ENCODE results near the gene TM7SF2.

TM7SF2 gene

DNA sequence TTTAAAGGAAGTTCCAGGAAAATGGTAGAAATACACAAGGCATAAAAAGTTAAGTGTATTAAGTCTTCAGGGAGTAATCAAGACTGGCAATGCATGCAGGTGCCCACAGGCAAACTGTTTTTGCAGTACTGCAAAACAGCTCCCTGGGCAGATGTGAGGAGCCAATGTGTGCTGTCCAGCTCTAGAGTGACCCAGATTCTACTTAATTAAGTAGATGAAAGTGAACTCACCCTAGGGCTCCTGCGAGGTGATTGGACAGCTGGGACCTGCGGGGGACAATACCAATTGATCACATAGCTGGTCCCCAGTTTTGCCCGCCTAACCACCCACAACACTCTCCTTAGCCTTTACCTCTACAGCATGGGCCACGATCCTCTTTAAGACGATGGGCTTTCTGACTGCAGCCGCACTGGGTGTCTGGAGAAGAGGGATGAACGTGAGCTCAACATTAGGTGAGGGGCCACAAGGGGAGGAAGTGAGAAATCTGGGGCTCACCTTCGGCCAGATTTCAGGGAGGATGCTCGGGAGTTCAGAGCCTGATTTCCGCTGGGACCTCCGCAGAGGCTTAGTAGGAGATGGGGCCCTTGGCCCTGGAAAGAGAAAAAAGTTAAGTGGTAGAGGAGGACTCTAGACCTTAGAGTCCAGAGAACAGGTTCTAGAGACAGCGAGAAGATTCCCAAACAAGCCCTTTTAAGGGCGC is 28.4 kb upstream of the TM7SF2 start:
- TF ChIP-seq TAF1 (IDR thresholded peaks at IDR 0.05; ENCODE audit: borderline replicate concordance, insufficient read depth, low read length) (no peak), POLR2AphosphoS5 (IDR thresholded peaks at IDR 0.05; ENCODE audit: low read depth, low read length) (no peak), SIN3A (IDR thresholded peaks at IDR 0.05; ENCODE audit: borderline replicate concordance, insufficient read depth, low read length) (no peak), FOXP2 (optimal IDR thresholded peaks at IDR 0.05; ENCODE audit: borderline replicate concordance, extremely low read depth, extremely low read length, insufficient read depth) (no peak)
- TF ChIP-seq, protein P1, sequence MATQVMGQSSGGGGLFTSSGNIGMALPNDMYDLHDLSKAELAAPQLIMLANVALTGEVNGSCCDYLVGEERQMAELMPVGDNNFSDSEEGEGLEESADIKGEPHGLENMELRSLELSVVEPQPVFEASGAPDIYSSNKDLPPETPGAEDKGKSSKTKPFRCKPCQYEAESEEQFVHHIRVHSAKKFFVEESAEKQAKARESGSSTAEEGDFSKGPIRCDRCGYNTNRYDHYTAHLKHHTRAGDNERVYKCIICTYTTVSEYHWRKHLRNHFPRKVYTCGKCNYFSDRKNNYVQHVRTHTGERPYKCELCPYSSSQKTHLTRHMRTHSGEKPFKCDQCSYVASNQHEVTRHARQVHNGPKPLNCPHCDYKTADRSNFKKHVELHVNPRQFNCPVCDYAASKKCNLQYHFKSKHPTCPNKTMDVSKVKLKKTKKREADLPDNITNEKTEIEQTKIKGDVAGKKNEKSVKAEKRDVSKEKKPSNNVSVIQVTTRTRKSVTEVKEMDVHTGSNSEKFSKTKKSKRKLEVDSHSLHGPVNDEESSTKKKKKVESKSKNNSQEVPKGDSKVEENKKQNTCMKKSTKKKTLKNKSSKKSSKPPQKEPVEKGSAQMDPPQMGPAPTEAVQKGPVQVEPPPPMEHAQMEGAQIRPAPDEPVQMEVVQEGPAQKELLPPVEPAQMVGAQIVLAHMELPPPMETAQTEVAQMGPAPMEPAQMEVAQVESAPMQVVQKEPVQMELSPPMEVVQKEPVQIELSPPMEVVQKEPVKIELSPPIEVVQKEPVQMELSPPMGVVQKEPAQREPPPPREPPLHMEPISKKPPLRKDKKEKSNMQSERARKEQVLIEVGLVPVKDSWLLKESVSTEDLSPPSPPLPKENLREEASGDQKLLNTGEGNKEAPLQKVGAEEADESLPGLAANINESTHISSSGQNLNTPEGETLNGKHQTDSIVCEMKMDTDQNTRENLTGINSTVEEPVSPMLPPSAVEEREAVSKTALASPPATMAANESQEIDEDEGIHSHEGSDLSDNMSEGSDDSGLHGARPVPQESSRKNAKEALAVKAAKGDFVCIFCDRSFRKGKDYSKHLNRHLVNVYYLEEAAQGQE (IDR thresholded peaks at IDR 0.05; ENCODE audit: insufficient read depth in 1 of 2, low read depth in 2 of 2, low read length in 2 of 2) = peak in 1 of 2 experiments; percentile 57; a peak in 1 of 4 replicates

DNA sequence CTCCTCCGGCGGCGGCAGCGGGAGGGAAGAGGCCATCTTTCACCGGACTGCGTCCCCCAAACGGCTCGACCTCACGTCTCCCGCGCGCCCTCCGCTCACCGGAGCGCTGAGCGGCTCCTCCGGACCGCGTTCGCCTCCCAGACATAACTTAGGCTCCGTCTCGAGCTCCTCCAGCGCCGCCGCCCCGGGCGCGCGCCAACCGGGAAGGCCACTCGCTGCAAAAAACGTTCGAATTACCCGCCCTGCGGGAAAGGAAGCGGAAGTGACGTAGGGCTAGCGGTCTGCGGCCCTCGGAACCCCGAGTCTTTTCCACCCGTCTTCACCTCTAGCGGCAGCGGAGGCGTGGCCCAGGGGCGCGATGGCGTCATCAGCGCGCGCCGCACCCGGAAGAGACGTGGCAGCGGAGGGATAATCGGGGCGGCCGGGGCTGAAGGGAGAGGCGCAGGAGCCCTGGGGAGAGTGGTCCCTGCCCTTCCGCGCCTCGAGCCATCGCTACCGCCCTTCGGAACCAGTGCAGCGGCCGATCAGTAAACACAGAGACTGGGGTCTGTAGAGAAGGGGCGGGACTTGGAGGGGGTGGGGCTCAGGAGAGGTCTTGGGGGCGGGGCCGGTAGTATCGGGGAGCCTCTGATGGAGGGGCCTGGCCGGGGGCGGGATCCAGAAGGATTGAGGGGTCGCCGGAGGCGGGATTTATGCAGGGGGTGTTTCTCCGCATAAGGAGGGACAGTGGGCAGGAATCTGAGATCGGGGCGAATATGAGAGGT is 27.7 kb upstream of the TM7SF2 start, which contains the start of the genes CDCA5 and ZFPL1:
TSS of gene CDCA5 (minus strand) at position 207 of the 764 bp plus-strand sequence. CDS start at position 145, 62 bp downstream.
TSS of gene ZFPL1 (plus strand) at position 389 of the 764 bp plus-strand sequence. CDS start 477 bp downstream, outside the sequence.
- 0 out of 2 replicates have a peak, but pooled peaks have one; percentile 70 for TF ChIP-seq SIN3A (IDR thresholded peaks at IDR 0.05; ENCODE audit: borderline replicate concordance, insufficient read depth, low read length)
- TF ChIP-seq, protein P1 (IDR thresholded peaks at IDR 0.05; ENCODE audit: insufficient read depth in 1 of 2, low read depth in 2 of 2, low read length in 2 of 2) = 0 out of 4 replicates have a peak, but pooled peaks of 1 of the 2 experiments have one; percentile 38
- TF ChIP-seq TAF1 (IDR thresholded peaks at IDR 0.05; ENCODE audit: borderline replicate concordance, insufficient read depth, low read length) = peak; percentile 67; the same call in 1 of the 2 replicates
- TF ChIP-seq FOXP2 (optimal IDR thresholded peaks at IDR 0.05; ENCODE audit: borderline replicate concordance, extremely low read depth, extremely low read length, insufficient read depth) = peak; percentile 88
- TF ChIP-seq POLR2AphosphoS5 (IDR thresholded peaks at IDR 0.05; ENCODE audit: low read depth, low read length) = peak; percentile 66

DNA sequence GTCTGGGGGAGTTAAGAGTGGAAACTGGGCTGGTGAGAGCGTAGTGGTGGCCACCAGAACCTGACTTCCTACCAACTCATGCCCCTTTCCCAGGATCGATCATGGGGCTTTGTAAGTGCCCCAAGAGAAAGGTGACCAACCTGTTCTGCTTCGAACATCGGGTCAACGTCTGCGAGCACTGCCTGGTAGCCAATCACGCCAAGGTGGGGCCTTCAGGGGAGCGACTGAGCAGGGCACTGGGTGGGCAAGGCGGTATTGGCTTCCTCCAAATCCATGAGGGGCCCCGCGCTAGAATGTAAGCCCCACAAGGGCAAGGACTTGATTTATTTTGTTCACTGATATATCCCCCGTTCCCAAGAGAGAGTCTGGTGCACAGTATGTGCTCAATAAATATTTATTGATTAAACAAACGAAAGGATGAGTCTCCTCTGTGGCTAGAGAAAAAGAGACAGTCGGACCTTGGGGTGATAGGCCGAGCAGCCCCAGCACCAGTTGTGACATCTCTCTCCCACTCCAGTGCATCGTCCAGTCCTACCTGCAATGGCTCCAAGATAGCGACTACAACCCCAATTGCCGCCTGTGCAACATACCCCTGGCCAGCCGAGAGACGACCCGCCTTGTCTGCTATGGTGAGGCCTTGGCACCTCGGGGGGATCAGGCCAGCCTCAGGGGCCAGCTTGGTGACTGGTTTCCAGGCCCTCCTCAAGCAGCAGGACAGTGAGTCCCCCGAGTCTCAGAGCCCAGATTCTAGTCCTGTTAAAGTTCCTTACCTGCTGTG is 26.9 kb upstream of the TM7SF2 start:
- TF ChIP-seq TAF1 (IDR thresholded peaks at IDR 0.05; ENCODE audit: borderline replicate concordance, insufficient read depth, low read length) (no peak), POLR2AphosphoS5 (IDR thresholded peaks at IDR 0.05; ENCODE audit: low read depth, low read length) (no peak; the same call in 1 of the 2 replicates), SIN3A (IDR thresholded peaks at IDR 0.05; ENCODE audit: borderline replicate concordance, insufficient read depth, low read length) (no peak), FOXP2 (optimal IDR thresholded peaks at IDR 0.05; ENCODE audit: borderline replicate concordance, extremely low read depth, extremely low read length, insufficient read depth) (no peak)
- TF ChIP-seq, protein P1 (IDR thresholded peaks at IDR 0.05; ENCODE audit: insufficient read depth in 1 of 2, low read depth in 2 of 2, low read length in 2 of 2) = no peak

DNA sequence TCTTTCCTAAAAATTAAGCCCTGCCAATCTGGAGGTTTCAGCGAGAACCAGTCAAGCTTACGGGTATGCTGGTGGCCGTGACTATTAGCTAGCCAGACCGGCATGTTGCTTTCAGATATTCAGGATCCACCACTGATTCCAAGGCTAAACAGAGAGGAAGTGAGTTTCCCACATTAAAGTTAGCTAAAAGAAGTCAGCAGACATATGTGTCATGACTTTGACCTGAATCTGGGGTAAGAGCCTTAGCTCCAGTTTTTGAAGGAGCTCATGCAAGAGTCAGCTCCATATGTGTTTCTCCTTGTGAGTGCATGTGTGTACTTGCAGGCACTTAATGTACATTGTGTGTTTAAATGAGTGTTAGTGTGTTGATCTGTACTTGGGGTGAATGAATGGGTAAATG is 26.2 kb upstream of the TM7SF2 start:
- TF ChIP-seq POLR2AphosphoS5 (IDR thresholded peaks at IDR 0.05; ENCODE audit: low read depth, low read length) = no peak
- no peak for TF ChIP-seq SIN3A (IDR thresholded peaks at IDR 0.05; ENCODE audit: borderline replicate concordance, insufficient read depth, low read length)
- TF ChIP-seq, protein P1 (IDR thresholded peaks at IDR 0.05; ENCODE audit: insufficient read depth in 1 of 2, low read depth in 2 of 2, low read length in 2 of 2) = no peak
- TF ChIP-seq FOXP2 (optimal IDR thresholded peaks at IDR 0.05; ENCODE audit: borderline replicate concordance, extremely low read depth, extremely low read length, insufficient read depth) = no peak
- TF ChIP-seq TAF1 (IDR thresholded peaks at IDR 0.05; ENCODE audit: borderline replicate concordance, insufficient read depth, low read length) = no peak

Measured in PFSK-1 (cell line).